ENCODE measurements around the gene SMO.
"Not testable (repeated sequence)": the region's sequence is repeated elsewhere in the genome, so short reads cannot be mapped to it uniquely, and the experiment has no call there.

GRCh38 chr7:129252603-129253002, 64.2 kb downstream of the SMO start:
- not testable (repeated sequence) for TF ChIP-seq POLR2A (IDR thresholded peaks at IDR 0.05; ENCODE audit: borderline replicate concordance, extremely low read depth, insufficient read depth, insufficient read length); EZH2 (IDR thresholded peaks at IDR 0.05); CTCF (IDR thresholded peaks at IDR 0.05 in 2 of 3, conservative IDR thresholded peaks at IDR 0.05 in 1 of 3; ENCODE audit: borderline replicate concordance in 1 of 3, insufficient read depth in 1 of 3, low read depth in 2 of 3, low read length in 2 of 3); EGR1 (IDR thresholded peaks at IDR 0.05; ENCODE audit: low read depth); JUND (IDR thresholded peaks at IDR 0.05)
- TF ChIP-seq, protein P1, sequence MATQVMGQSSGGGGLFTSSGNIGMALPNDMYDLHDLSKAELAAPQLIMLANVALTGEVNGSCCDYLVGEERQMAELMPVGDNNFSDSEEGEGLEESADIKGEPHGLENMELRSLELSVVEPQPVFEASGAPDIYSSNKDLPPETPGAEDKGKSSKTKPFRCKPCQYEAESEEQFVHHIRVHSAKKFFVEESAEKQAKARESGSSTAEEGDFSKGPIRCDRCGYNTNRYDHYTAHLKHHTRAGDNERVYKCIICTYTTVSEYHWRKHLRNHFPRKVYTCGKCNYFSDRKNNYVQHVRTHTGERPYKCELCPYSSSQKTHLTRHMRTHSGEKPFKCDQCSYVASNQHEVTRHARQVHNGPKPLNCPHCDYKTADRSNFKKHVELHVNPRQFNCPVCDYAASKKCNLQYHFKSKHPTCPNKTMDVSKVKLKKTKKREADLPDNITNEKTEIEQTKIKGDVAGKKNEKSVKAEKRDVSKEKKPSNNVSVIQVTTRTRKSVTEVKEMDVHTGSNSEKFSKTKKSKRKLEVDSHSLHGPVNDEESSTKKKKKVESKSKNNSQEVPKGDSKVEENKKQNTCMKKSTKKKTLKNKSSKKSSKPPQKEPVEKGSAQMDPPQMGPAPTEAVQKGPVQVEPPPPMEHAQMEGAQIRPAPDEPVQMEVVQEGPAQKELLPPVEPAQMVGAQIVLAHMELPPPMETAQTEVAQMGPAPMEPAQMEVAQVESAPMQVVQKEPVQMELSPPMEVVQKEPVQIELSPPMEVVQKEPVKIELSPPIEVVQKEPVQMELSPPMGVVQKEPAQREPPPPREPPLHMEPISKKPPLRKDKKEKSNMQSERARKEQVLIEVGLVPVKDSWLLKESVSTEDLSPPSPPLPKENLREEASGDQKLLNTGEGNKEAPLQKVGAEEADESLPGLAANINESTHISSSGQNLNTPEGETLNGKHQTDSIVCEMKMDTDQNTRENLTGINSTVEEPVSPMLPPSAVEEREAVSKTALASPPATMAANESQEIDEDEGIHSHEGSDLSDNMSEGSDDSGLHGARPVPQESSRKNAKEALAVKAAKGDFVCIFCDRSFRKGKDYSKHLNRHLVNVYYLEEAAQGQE (IDR thresholded peaks at IDR 0.05; ENCODE audit: low read depth), result not testable (repeated sequence)
